Measurements from ENCODE around the gene IGSF22.

- TF ChIP-seq CTCF (IDR thresholded peaks at IDR 0.05) (no peak), POLR2A (IDR thresholded peaks at IDR 0.05) (no peak)
These were observed 46.2 kb upstream of the IGSF22 start for GRCh38 chr11:18772211-18772610.

All from thyroid gland (tissue), 4 donors.